Upper lobe of left lung (tissue), 4 donors: ENCODE results near the gene SPTBN5.

ENCODE experiments used
- POLR2AphosphoS5 ChIP-seq, 2 donors: sonication (generic); formaldehyde crosslinking; IDR thresholded peaks; one replicate each; pipeline ENCODE4 v1.5.1; 2017; ENCODE audit warnings: antibody characterized with exemption in 2 of 2
- TF ChIP-seq, protein P1 (sequence below), 6 experiments: fragments of 450-650 bp in 4 of 6; fragments of 200-600 bp in 2 of 6; sonication (generic) in 2 of 6; IDR thresholded peaks; one replicate each; pipeline ENCODE4 v1.5.1; 2016 to 2019; ENCODE audit warnings: antibody characterized with exemption in 6 of 6

DNA sequence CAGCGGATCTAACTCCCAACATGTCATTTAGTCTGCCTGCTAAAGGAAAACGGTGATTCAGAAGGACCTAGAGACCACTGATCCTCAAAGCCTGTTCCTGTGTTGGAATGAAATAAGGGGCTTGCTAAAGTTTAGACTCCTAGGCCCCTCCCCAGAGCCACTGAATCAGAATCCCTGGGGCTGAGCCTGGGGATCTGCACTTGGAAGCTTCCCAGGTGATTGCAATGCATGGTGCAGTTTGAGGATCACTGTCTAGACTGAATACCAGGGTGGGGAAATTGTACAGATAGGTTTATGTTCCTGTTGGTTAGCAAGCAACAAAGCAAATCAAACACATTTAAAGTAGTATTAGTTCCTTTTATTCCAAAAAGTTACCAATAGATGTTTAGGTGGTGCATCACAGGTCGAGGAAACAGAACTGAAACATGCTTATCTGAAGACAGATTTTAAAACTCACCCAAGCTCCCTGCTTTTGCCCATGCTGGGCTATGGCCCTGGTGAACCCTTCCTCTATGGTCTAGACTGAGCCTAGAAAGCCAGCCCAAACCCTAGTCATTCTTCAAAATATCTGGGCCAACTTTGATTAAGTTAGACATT is 29.6 kb upstream of the SPTBN5 start:
- no peak for TF ChIP-seq POLR2AphosphoS5 (IDR thresholded peaks at IDR 0.05)
- TF ChIP-seq, protein P1, sequence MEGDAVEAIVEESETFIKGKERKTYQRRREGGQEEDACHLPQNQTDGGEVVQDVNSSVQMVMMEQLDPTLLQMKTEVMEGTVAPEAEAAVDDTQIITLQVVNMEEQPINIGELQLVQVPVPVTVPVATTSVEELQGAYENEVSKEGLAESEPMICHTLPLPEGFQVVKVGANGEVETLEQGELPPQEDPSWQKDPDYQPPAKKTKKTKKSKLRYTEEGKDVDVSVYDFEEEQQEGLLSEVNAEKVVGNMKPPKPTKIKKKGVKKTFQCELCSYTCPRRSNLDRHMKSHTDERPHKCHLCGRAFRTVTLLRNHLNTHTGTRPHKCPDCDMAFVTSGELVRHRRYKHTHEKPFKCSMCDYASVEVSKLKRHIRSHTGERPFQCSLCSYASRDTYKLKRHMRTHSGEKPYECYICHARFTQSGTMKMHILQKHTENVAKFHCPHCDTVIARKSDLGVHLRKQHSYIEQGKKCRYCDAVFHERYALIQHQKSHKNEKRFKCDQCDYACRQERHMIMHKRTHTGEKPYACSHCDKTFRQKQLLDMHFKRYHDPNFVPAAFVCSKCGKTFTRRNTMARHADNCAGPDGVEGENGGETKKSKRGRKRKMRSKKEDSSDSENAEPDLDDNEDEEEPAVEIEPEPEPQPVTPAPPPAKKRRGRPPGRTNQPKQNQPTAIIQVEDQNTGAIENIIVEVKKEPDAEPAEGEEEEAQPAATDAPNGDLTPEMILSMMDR (IDR thresholded peaks at IDR 0.05), result no peak
